GM18526 (cell line): Measurements from ENCODE around the gene KHDC4.

ENCODE experiments used
- POLR2A ChIP-seq: IDR thresholded peaks from 3 replicates; pipeline ENCODE4 v1.6.1; 2011; ENCODE audit not compliant: insufficient read length; ENCODE audit errors: extremely low read depth

Gene KHDC4

GRCh38 chr1:155934097-155934935 lies at the start of gene KHDC4:
TSS of gene KHDC4 (minus strand) at chr1:155934413. CDS start at chr1:155934373, 40 bp downstream.
- peak; percentile 97 for TF ChIP-seq POLR2A

GRCh38 chr1:155983191-155984024 lies 49.2 kb upstream of the KHDC4 start:
- peak; percentile 7 for TF ChIP-seq POLR2A

GRCh38 chr1:155982106-155982505 lies 47.9 kb upstream of the KHDC4 start:
- TF ChIP-seq POLR2A = no peak

- TF ChIP-seq POLR2A = no peak
Observed at GRCh38 chr1:155981266-155982088, 47.3 kb upstream of the KHDC4 start.

GRCh38 chr1:155979597-155980343 lies 45.6 kb upstream of the KHDC4 start:
- TF ChIP-seq POLR2A = peak; percentile 7

GRCh38 chr1:155978973-155979429 lies 44.8 kb upstream of the KHDC4 start:
- peak; percentile 39 for TF ChIP-seq POLR2A

- TF ChIP-seq POLR2A = peak; percentile 85
Observed at GRCh38 chr1:155978325-155978972, 44.2 kb upstream of the KHDC4 start, which contains the start of gene ARHGEF2. TSS of gene ARHGEF2 (minus strand) at chr1:155978547. CDS start at chr1:155978427, 120 bp downstream.

- no peak for TF ChIP-seq POLR2A
Observed at GRCh38 chr1:155977690-155978324, 43.6 kb upstream of the KHDC4 start.

- no peak for TF ChIP-seq POLR2A
Observed at GRCh38 chr1:155976913-155977689, 42.9 kb upstream of the KHDC4 start.

- TF ChIP-seq POLR2A = no peak
Observed at GRCh38 chr1:155976062-155976912, 42.1 kb upstream of the KHDC4 start.

GRCh38 chr1:155975375-155976061 lies 41.3 kb upstream of the KHDC4 start:
- no peak for TF ChIP-seq POLR2A
